GM21786 (cell line): Measurements from ENCODE around the gene FAM114A2.

Source experiments
- ATAC-seq: cut with Tn5 transposase; IDR thresholded peaks from one replicate; pipeline ENCODE4 v1.9.1; 2021; ENCODE audit not compliant: unreplicated experiment

FAM114A2 gene

GRCh38 chr5:153952057-153952456, 86.7 kb downstream of the FAM114A2 start:
- ATAC-seq = no peak

GRCh38 chr5:153941265-153941664, 97.4 kb downstream of the FAM114A2 start:
- no peak for ATAC-seq
